Measurements from ENCODE around the gene BMP5.

The BMP5 gene

GRCh38 chr6:55812509-55812908, 62.9 kb downstream of the BMP5 start:
- DNase-seq (ENCODE audit: low read depth in 3 of 3) = no peak

DNA sequence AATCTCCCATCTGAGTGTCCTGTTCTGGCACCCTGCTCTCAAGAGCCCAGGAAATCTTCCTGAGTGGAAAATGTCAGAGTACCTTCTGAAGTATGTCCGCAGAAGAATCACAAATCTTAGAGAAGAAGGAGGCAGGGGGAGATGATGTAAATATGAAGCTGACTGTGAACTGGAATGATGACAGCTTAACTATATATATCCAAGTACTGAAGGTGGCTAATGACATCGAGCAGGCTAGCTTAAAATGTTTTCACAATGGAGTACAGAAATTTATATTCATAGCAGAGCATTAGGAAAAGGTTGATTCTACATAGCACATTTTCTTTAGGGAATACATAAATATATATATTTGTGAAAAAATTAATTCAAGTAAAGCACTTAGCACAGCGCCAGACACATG, 64.3 kb downstream of the BMP5 start:
- no peak for DNase-seq (ENCODE audit: low read depth in 3 of 3)

GRCh38 chr6:55802259-55802658, 73.1 kb downstream of the BMP5 start:
- DNase-seq (ENCODE audit: low read depth in 3 of 3) = no peak

GRCh38 chr6:55798571-55798970, 76.8 kb downstream of the BMP5 start:
- no peak for DNase-seq (ENCODE audit: low read depth in 3 of 3)

DNA sequence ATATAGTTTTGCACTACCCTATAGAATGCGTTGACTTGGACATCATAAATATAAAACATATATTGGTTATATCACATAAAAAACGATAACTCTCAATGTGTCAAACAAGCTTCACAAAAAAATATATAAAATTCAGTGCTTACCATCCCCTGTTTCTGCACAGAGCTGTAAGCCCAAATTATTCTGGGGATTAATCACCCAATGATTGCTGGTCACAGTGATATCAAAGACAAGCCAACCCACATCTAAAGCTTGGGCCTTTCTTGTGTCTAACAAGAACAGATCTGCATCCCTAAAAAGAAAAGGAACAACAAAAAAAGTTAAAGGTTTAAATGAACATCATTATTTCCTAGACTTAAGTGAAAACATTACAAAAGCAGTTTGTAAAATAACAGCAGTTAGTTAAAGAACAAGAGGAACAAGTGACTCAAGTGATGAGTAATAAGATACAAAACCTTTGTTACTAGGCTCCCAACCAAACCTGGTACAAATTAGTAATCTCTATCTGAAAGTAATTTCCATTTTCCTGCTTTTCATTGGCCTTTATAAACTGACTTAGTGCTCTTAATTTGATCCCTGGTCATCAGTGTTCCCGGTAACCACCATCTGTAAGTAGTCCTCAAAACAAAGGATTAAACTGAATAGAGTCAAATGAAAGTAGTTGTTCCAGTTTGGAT, 81.1 kb downstream of the BMP5 start:
- DNase-seq (ENCODE audit: low read depth in 3 of 3) = no peak

GRCh38 chr6:55785273-55785672, 90.1 kb downstream of the BMP5 start:
- DNase-seq (ENCODE audit: low read depth in 3 of 3) = no peak

GRCh38 chr6:55782275-55782674, 93.1 kb downstream of the BMP5 start:
- no peak for DNase-seq (ENCODE audit: low read depth in 3 of 3)

DNA sequence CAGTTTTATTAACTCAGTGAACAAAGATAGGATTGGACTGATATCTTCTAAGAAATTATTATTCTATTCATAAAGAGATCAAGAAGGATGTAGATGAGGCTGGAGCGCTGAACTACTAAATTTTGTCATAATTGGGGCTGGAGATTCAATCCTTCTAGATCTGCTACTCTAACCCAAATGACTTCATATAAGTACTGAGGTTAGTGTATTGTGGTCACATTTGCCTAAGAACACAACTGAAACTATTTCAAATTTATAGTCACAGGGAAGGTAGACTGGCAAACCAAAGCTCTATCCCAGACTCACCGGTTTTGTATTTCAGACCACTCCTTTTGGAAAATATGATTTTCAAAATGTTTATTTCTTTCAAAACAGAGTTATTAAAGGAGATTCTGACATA, 96.7 kb downstream of the BMP5 start:
- DNase-seq (ENCODE audit: low read depth in 3 of 3) = no peak

- no peak for DNase-seq (ENCODE audit: low read depth in 3 of 3)
Observed at GRCh38 chr6:55777469-55777868, 97.9 kb downstream of the BMP5 start.

DNA sequence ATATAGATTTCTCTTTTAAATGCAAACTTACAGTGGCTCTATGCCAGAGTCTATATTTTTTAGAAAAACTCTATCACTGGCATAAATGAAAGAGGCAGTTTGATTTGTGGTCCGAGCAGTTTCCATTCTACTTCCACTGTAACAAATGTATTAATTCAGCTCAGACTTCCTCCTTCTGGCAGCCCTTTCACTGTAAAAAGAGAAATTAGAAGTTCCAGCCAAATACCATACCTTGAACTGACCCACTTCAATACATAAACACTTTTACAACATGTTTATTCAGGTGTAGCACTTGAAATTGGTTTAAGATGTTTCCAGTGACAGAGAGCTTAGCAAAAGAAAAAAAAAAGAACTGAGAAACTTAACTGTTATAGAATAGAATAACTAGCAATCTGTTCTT, 99.3 kb downstream of the BMP5 start:
- no peak for DNase-seq (ENCODE audit: low read depth in 3 of 3)

DNA sequence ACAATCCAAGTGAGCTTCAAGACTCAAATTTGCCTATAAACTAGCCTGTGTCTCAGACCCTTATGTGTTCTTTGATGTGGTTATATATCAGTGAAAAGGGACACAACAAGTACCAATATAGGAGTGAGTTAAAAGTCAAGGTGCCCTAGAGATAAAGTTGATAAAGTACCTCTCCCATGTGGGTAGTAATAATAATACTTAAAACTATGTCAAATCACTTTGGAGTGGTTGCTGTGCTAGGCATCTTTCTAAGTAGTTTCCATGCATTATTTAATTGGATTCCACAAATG, 100.4 kb downstream of the BMP5 start:
- DNase-seq (ENCODE audit: low read depth in 3 of 3) = no peak

DNA sequence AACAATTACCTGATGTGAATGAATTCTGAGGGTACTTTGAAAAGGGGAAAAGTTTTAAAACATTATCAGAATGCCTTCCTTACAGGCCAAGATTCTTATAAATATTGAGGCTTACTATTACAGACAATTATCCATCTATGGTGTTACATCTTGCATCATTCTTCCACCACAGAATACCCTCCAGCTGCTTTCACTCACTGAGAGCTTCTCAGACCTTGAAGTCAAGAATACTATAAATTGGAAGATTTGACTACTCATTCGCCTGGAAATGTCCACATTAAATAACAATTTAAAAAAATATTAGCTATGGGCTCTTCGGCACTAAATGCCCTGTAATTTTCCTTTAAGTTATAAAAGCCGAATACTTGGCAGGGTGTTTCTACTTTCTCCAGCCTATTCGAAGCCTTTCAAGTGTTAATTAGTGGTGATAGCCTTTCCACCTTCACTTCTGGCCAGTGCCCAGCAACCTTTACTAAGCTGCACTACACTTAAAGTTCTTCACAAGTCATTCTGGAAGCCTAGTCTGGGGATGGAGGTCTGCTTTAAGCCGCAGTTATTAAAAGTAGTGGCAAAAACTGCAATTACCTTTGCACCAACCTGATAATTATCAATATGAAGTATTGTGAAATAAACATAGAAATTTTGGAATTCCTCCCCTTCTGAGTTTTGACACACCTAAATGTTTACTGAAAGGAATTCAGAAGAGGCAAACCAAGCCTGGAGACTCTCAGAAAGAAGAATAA, 100.9 kb downstream of the BMP5 start:
- no peak for DNase-seq (ENCODE audit: low read depth in 3 of 3)

- DNase-seq (ENCODE audit: low read depth in 3 of 3) = no peak
Observed at GRCh38 chr6:55773620-55774216, 101.7 kb downstream of the BMP5 start.

- no peak for DNase-seq (ENCODE audit: low read depth in 3 of 3)
Observed at GRCh38 chr6:55772730-55773129, 102.7 kb downstream of the BMP5 start.

DNA sequence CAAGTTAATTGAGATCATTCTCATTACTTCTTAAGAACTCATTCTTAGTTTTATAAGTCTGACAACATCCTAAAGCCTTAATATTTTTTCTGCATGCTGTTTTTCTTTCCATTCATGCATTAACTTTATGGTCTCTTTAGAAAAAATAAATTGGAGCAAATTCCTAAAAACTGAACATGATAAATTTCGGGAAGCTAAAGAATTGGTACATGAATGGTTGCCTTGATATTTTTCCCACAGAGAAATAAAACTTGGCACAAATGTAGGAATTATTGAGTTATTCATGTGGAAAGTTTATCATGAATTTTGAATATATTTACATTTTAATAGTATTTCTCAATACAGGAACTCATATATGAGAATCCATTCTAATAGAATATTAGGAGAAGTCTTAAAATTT, 115.9 kb downstream of the BMP5 start:
- DNase-seq (ENCODE audit: low read depth in 3 of 3) = no peak

- no peak for DNase-seq (ENCODE audit: low read depth in 3 of 3)
Observed at GRCh38 chr6:55758156-55758937, 117.0 kb downstream of the BMP5 start.

DNA sequence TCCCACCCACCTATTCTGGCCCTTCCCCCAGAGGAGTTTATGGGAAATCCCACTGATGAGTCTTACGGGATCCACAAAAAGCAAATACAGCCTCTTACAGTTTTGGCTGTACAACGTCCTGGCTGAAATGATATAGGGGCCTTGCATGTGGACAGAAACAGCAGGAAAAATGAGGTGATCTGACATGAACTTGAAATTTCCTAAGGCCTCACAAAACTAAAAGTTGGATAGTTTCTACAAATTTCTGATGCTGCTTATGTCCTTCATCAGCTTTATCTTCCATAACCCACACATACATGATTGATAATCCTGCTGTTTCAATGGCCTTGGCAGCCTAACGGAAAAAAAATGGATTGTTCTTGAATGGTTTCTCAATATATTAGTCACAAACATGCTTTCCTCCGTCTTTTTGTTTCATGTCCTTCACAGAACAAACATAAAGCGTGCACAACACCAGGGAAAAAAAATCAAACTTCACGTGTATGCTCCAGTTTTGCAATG, 118.8 kb downstream of the BMP5 start:
- DNase-seq (ENCODE audit: low read depth in 3 of 3) = no peak

DNA sequence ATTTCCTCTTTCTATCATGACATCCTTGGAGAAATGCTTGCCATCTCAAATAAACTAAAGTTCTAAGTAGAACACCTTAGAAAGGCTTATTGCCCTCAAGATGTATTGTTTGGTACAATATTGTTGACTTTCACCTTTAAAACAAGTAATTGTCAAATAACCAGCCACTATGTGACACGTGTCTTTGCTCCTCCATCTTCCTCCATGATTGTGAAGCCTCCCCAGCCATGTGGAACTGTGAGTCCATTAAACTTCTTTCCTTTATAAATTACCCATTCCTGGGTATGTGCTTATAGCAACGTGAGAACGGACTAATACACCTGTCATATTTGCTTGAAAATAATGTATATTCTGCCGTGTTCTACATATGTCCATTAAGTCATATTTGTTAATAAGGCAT, 126.5 kb downstream of the BMP5 start:
- DNase-seq (ENCODE audit: low read depth in 3 of 3) = no peak

DNA sequence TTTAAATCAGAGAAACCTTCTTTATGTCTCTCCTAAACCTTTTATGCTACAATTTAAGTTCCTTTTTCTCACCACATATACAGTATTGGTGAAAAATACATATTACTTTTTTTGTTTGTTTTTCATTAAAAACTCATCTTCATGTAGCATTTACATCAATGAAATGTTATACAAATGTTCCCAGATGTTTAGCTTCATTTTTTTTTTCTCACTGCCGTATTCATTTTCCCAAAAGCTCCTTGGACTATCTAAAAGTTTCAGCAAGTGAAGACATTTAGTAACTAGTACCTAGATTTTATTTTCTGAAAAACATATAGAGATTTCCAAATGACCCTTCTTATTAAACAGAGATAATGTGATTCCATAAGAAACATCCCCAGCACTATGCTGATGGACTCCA, 128.9 kb downstream of the BMP5 start:
- no peak for DNase-seq (ENCODE audit: low read depth in 3 of 3)

DNA sequence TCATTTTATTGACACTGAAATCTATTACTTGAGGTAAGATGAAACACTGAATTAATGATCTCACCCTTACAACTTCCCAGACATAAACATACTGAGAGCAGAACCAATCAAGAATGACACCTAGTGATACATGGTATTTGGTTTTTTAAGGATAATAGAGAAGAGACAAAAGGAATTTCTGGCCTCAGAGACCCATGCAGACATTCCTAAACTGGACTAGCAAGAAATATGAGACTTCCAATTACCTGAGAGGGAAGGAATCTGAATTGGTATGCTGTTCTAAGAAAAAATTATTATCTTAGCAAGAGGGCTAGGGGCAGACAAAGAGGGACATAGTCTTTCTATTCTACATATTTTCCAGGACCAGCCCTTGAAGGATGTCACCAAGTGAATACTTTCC, 141.1 kb downstream of the BMP5 start:
- DNase-seq (ENCODE audit: low read depth in 3 of 3) = no peak

- no peak for DNase-seq (ENCODE audit: low read depth in 3 of 3)
Observed at GRCh38 chr6:55729665-55730064, 145.7 kb downstream of the BMP5 start.

DNA sequence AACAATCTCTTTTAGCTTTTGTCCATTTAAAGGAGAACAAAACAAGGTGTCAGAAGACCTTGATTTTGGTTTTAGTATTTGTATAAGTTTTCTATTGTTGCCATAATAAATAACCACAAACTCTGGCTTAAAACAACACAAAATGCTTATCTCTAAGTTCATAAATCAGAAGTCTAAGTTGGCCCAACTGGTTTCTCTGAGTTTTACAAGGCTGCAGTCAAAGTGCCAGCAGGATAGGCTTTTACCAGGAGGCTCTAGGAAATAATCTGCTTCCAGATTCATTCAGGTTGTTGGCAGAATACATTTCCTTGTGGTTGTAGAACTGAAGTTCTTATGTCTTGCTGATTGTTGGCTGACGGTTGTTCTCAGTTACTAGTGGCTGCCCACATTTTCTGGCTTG, 149.2 kb downstream of the BMP5 start:
- DNase-seq (ENCODE audit: low read depth in 3 of 3) = no peak

- no peak for DNase-seq (ENCODE audit: low read depth in 3 of 3)
Observed at GRCh38 chr6:55714831-55715230, 160.6 kb downstream of the BMP5 start.
